GM19452 (cell line): ENCODE data around the gene CDCP2.

ENCODE experiments used
- ATAC-seq: cut with Tn5 transposase; IDR thresholded peaks from one replicate; pipeline ENCODE4 v1.9.1; 2021; ENCODE audit not compliant: unreplicated experiment

Gene CDCP2

GRCh38 chr1:54137534-54138061 is 15.2 kb downstream of the CDCP2 start:
- no peak for ATAC-seq

GRCh38 chr1:54136963-54137533 is 15.8 kb downstream of the CDCP2 start:
- no peak for ATAC-seq

- ATAC-seq, result no peak
These were observed 16.4 kb downstream of the CDCP2 start for GRCh38 chr1:54136269-54136896.

GRCh38 chr1:54135436-54136120 is 17.2 kb downstream of the CDCP2 start:
- no peak for ATAC-seq

GRCh38 chr1:54134295-54134694 is 18.5 kb downstream of the CDCP2 start:
- no peak for ATAC-seq

GRCh38 chr1:54132495-54132894 is 20.3 kb downstream of the CDCP2 start:
- no peak for ATAC-seq

- ATAC-seq, result no peak
These were observed 21.4 kb downstream of the CDCP2 start for GRCh38 chr1:54131419-54131818.

GRCh38 chr1:54129858-54130257 is 22.9 kb downstream of the CDCP2 start:
- ATAC-seq, result no peak

GRCh38 chr1:54127594-54128300 is 25.1 kb downstream of the CDCP2 start:
- ATAC-seq, result no peak

- ATAC-seq, result no peak
These were observed 26.5 kb downstream of the CDCP2 start for GRCh38 chr1:54126271-54126815.

- ATAC-seq, result no peak
These were observed 27.3 kb downstream of the CDCP2 start for GRCh38 chr1:54125386-54126070.

GRCh38 chr1:54124906-54125305 is 27.9 kb downstream of the CDCP2 start:
- ATAC-seq, result no peak

- no peak for ATAC-seq
These were observed 28.3 kb downstream of the CDCP2 start for GRCh38 chr1:54124472-54124871.

- no peak for ATAC-seq
These were observed 29.8 kb downstream of the CDCP2 start for GRCh38 chr1:54122992-54123391.

- ATAC-seq, result no peak
These were observed 30.6 kb downstream of the CDCP2 start for GRCh38 chr1:54122135-54122751.

GRCh38 chr1:54121482-54122134 is 31.2 kb downstream of the CDCP2 start:
- ATAC-seq, result no peak

GRCh38 chr1:54120698-54121481 is 31.9 kb downstream of the CDCP2 start:
- ATAC-seq, result no peak

GRCh38 chr1:54120018-54120697 is 32.6 kb downstream of the CDCP2 start:
- ATAC-seq, result no peak
